Left lung (tissue), 10 donors: Measurements from ENCODE around the gene SIGLEC7. TPM values are rescaled to one million over a fixed set of nuclear protein-coding genes. Genes with fewer than 3 reads are reported as not detected.
"Not testable (repeated sequence)": the region's sequence is repeated elsewhere in the genome, so short reads cannot be mapped to it uniquely, and the experiment has no call there.

Source experiments
- ATAC-seq: fragments of 200-7000 bp; cut with Tn5 transposase; one replicate; pipeline ENCODE4 v1.9.1; 2020; ENCODE audit warnings: moderate library complexity
- DNase-seq, 4 donors: peaks; one replicate each; pipeline ENCODE4 v3.0.0-alpha.2; 2013 to 2020
- H3K27ac ChIP-seq, 2 donors: fragments of 200-600 bp; sonication (generic) in 1 of 2; one replicate each; pipeline versions ENCODE4 v1.5.0 to v1.8.0; 2020 to 2021
- H3K27me3 ChIP-seq, 2 donors: fragments of 200-600 bp; sonication (generic) in 1 of 2; one replicate each; pipeline versions ENCODE4 v1.5.0 to v1.8.0; 2020 to 2021
- H3K36me3 ChIP-seq, 2 donors: fragments of 200-600 bp; sonication (generic) in 1 of 2; one replicate each; pipeline versions ENCODE4 v1.5.0 to v1.8.0; 2020 to 2021
- H3K4me1 ChIP-seq, 2 donors: fragments of 200-600 bp; one replicate each; pipeline ENCODE4 v1.8.0; 2021
- H3K4me3 ChIP-seq, 2 donors: fragments of 200-600 bp; sonication (generic) in 1 of 2; one replicate each; pipeline versions ENCODE4 v1.5.0 to v1.8.0; 2020 to 2021; ENCODE audit warnings: mild to moderate bottlenecking in 1 of 2
- H3K9me3 ChIP-seq, 2 donors: fragments of 200-600 bp; sonication (generic) in 1 of 2; one replicate each; pipeline versions ENCODE4 v1.5.0 to v1.8.0; 2020 to 2021
- intact Hi-C, 2 donors: fragments of 100-400 bp; cut with DNase I; formaldehyde crosslinking; loops; one replicate each; pipeline versions ENCODE4 v1.11.2 to v1.14.2; 2022
- polyA plus RNA-seq, 6 donors: library from polyadenylated mRNA; unstranded; fragments of 120-200 nt; gene quantifications; one replicate each; pipeline ENCODE4 v1.2.1, GENCODE V29; 2013; ENCODE audit not compliant: insufficient read length in 6 of 6
- total RNA-seq, 2 donors: library from RNA; stranded (reverse); fragmentation: NEBNext Ultra II Directional; extraction: Animal tissue kit (Norgen Biotek cat#: 25700); gene quantifications; one replicate each; pipeline ENCODE4 v1.2.1, GENCODE V29; 2021
- TF ChIP-seq, protein P1 (sequence below), 2 donors: fragments of 200-600 bp; sonication (generic) in 1 of 2; IDR thresholded peaks; one replicate each; pipeline versions ENCODE4 v1.5.0 to v1.8.0; 2021; ENCODE audit warnings: antibody characterized with exemption in 2 of 2
- donor health status: DM: no; HTN: yes; CAD: no.
- donor health status: DM: no; HTN: no; CAD: no.

SIGLEC7 gene
- total and polyA plus RNA-seq, 8 donors: 0.63 to 10.4 (median 0.78) TPM

GRCh38 chr19:51164215-51164614 is 22.1 kb downstream of the SIGLEC7 start:
- TF ChIP-seq, protein P1, sequence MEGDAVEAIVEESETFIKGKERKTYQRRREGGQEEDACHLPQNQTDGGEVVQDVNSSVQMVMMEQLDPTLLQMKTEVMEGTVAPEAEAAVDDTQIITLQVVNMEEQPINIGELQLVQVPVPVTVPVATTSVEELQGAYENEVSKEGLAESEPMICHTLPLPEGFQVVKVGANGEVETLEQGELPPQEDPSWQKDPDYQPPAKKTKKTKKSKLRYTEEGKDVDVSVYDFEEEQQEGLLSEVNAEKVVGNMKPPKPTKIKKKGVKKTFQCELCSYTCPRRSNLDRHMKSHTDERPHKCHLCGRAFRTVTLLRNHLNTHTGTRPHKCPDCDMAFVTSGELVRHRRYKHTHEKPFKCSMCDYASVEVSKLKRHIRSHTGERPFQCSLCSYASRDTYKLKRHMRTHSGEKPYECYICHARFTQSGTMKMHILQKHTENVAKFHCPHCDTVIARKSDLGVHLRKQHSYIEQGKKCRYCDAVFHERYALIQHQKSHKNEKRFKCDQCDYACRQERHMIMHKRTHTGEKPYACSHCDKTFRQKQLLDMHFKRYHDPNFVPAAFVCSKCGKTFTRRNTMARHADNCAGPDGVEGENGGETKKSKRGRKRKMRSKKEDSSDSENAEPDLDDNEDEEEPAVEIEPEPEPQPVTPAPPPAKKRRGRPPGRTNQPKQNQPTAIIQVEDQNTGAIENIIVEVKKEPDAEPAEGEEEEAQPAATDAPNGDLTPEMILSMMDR (IDR thresholded peaks at IDR 0.05): no peak
- no peaks in the 10 kb centered on the region for H3K36me3 ChIP-seq
- DNase-seq: no peak

DNA sequence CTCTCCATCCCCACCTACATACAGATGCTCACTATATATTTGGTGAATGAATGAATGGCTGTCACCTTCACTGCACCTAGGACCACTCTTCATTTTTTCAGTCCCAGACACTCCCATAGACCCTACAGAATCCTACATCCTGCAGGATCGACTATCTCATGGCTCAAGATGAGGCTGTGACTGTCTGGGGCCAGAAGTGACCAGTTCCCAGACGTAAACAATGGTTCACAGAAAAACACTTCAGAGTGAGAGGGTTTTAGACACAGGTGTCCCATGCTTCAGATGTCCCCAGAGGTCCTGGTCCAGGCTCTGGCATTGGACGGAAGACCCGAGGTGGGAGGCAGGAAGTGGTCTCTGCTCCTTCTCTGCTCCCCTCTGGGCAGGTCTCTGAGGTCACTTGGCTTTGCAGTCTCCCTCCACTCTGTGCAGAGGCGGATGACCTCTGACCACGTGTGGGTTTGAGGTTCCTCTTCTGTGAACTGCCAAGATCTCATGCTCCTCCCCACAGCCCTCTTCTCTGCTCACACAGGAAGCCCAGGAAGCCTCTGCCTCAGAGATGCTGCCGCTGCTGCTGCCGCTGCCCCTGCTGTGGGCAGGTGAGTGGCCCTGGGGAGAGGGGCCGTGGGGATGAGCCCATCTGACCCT is 24.9 kb downstream of the SIGLEC7 start:
- intact Hi-C loops: no loop called here
- no peak overlapping the region for H3K4me3 ChIP-seq
- peaks cover 0 to 13% of the 10 kb centered on the region in 2 donors for H3K4me1 ChIP-seq
- H3K36me3 ChIP-seq: no peaks in the 10 kb centered on the region
- DNase-seq: peak in 1 of 4 donors; percentile 67
- ATAC-seq: peak; percentile 83
- H3K9me3 ChIP-seq: no peaks in the 10 kb centered on the region
- no peak overlapping the region for H3K27ac ChIP-seq
- TF ChIP-seq, protein P1 (IDR thresholded peaks at IDR 0.05): no peak
- H3K27me3 ChIP-seq: peaks cover 0 to 35% of the 10 kb centered on the region in 2 donors

More at GRCh38 chr19:51164215-51164614, 22.1 kb downstream of the SIGLEC7 start:
- ATAC-seq: no peak
- Histone ChIP-seq H3K4me1 (peaks cover 0 to 13% of the 10 kb centered on the region in 2 donors), H3K9me3 (no peaks in the 10 kb centered on the region), H3K27me3 (peaks cover 0 to 17% of the 10 kb centered on the region in 2 donors), H3K27ac (no peak overlapping the region), H3K4me3 (no peak overlapping the region)
- intact Hi-C loops: no loop called here

DNA sequence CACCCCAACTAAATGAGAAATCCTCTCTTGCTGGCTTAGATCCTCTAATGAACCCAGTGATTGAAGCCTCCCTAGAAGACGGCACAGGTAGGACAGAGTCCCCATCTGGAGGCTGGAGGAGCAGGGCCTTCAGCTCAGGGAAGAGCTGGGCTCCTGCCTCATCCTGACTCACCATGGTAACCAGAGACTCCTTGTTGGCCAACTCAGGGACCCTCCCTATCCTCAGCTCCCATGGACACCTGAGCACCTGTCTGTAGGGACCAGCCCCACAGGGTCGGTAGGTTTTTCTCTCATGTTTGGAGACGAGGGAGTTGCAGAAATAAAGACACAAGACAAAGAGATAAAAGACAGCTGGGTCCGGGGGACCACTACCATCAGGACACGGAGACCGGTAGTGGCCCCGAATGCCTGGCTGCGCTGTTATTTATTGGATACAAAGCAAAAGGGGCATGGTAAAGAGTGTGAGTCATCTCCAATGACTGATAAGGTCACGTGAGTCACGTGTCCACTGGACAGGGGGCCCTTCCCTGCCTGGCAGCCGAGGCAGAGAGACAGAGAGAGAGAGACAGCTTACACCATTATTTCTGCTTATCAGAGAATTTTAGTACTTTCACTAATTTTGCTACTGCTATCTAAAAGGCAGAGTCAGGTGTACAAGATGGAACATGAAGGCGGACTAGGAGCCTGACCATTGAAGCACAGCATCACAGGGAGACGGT is 26.6 kb downstream of the SIGLEC7 start:
- Histone ChIP-seq H3K4me1 (peaks cover 0 to 13% of the 10 kb centered on the region in 2 donors), H3K27me3 (peaks cover 0 to 35% of the 10 kb centered on the region in 2 donors), H3K36me3 (no peaks in the 10 kb centered on the region), H3K4me3 (no peak overlapping the region), H3K27ac (no peak overlapping the region), H3K9me3 (no peaks in the 10 kb centered on the region)
- TF ChIP-seq, protein P1 (IDR thresholded peaks at IDR 0.05): no peak
- intact Hi-C loops: no loop called here
- no peak for DNase-seq
- no peak for ATAC-seq

DNA sequence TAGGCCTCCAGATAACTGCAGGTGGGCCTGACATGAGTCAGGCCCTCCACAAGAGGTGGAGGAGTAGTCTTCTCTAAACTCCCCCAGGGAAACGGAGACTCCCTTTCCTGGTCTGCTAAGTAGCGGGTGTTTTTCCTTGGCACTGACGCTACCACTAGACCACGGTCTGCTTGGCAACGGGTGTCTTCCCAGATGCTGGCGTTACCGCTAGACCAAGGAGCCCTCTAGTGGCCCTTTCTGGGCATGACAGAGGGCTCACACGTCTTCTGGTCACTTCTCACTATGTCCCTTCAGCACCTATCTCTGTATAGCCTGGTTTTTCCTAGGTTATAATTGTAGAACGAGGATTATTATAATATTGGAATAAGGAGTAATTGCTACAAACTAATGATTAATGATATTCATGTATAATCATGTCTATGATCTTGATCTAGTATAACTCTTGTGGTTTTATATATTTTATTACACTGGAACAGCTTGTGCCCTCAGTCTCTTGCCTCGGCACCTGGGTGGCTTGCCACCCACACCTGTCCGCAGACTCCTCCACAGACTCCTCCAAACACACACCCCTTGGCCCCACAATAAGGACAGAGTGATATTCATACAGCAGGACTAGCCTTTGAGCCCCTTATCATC is 27.3 kb downstream of the SIGLEC7 start:
- H3K27ac ChIP-seq, H3K4me3 ChIP-seq, H3K9me3 ChIP-seq, H3K36me3 ChIP-seq, intact Hi-C loops: not testable (repeated sequence)
- H3K27me3 ChIP-seq: peaks cover 0 to 37% of the 10 kb centered on the region in 2 donors
- peak; percentile 46 for ATAC-seq
- TF ChIP-seq, protein P1 (IDR thresholded peaks at IDR 0.05): peak; percentile 78 to 91
- H3K4me1 ChIP-seq: peaks cover 0 to 13% of the 10 kb centered on the region in 2 donors
- peak in 3 of 4 donors; percentile 32 to 71 (median 66) for DNase-seq

GRCh38 chr19:51172223-51172622 is 30.1 kb downstream of the SIGLEC7 start:
- ATAC-seq: no peak
- peaks cover 0 to 60% of the 10 kb centered on the region in 2 donors for H3K27me3 ChIP-seq
- no peak for DNase-seq
- H3K27ac ChIP-seq: no peak overlapping the region
- no peaks in the 10 kb centered on the region for H3K9me3 ChIP-seq
- H3K4me1 ChIP-seq: peaks cover 0 to 10% of the 10 kb centered on the region in 2 donors
- TF ChIP-seq, protein P1 (IDR thresholded peaks at IDR 0.05): no peak
- no peak overlapping the region for H3K4me3 ChIP-seq
- H3K36me3 ChIP-seq: no peaks in the 10 kb centered on the region
- intact Hi-C loops: loop anchor here in 1 of 2 donors (10.0 kb wide), 1 partner anchor 147 kb away; the partner anchor contains the start of gene KLK11
